ENCODE results near the gene SLC22A2.
"Not testable (repeated sequence)": the region's sequence is repeated elsewhere in the genome, so short reads cannot be mapped to it uniquely, and the experiment has no call there.

Gene SLC22A2
- 0 to 3.5 (median 0) reads per million in 17 experiments for total RNA-seq

DNA sequence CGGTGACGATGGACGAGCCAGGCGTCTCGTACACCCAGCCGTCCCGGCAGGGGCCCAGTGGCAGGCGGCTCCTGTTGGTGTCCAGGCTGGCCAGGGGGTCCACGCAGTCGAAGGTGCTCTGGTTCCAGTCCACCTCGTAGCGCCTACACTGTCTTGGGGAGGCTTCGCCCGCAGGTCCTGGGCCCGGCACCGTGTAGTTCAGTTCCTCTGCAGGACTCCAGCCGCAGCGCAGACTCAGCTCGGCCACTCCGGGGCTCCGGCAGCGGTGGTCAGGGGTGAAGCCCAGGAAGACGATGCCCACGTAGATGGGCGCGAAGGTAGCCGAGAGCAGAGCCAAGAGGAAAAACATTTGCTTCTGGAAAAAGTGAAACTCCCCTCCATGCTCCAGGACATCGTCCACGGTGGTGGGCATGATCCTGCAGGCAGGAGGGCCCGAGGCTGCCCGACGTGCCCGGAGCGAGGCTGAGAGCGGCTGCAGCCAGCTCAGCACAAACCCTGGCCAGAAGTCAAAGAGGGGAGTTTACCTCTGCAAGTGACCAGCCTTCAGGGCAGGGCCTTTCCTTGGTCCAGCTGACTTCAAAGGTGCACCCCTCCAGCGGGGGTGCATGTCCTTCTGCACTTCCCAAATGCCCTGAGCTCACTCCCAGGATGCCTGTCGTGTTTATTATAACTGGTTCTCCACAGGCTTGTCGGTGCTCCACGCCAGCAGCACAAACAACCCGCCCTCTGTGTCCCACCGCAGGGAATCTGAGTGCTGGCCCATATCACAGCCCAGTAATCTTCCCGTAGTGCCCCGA lies at the start of gene SLC22A2:
SLC22A2 (minus strand) TSS at position 476 of the 797 bp plus-strand sequence; CDS start at position 412, 64 bp downstream.
- DNase-seq = no peak

DNA sequence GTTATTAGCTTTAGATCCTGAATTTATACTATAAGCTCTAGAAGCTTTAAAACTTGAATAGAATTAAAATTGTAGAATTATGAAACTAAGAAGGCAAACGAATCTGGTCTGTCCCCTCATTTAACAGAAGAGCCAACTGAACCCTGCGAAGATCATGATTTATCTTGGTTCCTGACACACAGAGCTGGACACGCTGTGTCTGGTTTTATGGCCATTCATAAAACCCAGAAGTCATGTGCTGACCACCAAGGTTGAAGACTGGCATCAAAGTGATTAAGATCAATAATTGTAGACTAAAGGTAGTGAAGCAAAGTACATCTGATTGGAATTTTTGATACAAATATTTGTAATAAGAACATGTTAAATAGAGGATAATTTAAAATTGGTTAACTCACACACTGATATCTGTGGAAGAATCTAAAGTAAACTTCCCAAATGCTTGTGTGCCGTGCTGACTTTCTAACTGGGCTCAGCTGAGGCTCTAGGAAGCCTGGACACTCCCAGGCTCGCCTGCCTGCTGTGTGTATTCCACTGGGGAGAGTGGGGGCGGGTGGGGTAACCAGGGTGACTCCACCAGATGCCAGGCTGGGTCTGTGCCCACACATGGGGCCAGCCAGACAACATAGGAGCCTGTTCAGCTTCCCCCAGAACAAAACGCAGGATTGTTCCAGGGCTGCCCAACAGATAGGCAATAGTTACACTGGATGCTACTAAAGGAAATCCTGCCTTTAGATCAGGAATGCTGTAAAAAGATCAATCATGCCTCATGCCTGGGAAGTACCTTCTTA lies 47.5 kb upstream of the SLC22A2 start:
- no peak for DNase-seq

DNA sequence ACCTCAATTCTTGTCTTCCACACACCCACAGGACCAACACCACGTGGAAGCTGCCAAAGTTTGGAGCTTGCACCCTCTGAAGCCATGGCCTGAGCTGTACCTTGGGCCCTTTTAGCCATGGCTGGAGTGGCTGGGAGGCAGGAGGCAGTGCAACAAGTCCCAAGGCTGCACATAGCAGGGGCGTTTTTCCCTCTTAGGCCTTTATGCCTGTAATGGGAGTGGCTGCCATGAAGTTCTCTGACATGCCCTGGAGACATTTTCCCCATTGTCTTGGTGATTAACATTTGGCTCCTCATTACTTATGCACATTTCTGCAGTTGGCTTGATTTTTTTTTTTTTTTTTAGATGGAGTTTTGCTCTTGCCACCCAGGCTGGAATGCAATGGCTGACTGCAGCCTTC lies 45.2 kb upstream of the SLC22A2 start:
- no peak for DNase-seq

DNA sequence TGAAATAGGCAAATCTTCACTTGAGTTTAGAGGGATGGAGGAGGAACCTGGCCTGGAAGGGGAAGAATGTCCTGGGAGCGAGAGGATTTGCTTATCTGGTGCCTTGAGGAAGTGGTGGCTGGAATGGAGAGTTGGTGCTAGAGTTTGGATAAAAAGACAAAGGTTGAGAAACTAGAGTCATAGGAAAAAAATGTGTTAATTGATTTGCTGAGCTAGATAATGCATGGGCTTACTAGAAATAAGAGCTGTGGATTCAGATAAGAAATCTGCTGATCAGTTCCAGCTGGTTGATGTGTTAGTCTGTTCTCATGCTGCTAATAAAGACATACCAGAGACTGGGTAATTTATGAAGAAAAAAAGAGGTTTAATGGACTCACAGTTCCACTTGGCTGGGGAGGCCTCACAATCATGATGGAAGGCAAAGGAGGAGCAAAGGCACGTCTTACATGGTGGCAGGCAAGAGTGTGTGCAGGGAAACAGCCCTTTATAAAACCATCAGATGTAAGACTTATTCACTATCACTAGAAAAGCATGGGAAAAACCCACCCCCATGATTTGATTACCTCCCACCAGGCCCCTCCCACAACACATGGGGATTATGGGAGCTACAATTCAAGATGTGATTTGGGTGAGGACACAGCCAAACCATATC lies 43.9 kb upstream of the SLC22A2 start:
- not testable (repeated sequence) for DNase-seq

DNA sequence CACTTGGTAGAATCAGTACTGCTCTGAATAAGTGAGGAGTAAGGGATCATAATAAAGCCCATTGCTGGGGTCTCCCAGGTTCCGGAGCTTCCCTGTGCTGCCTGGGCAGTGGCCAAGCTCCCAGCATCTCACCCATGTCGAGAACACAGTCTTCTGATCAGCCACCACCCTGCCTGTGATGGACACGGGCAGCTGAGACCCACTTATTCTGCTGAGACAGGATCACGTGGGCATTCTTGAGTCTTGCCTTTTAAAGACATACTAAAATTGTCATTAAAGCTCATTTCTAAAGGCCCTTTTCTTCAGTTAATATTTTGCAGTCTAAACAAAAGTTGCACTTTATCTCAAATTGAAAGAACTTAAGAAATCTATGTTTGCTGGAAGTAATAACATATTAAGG lies 42.7 kb upstream of the SLC22A2 start:
- DNase-seq = no peak

DNA sequence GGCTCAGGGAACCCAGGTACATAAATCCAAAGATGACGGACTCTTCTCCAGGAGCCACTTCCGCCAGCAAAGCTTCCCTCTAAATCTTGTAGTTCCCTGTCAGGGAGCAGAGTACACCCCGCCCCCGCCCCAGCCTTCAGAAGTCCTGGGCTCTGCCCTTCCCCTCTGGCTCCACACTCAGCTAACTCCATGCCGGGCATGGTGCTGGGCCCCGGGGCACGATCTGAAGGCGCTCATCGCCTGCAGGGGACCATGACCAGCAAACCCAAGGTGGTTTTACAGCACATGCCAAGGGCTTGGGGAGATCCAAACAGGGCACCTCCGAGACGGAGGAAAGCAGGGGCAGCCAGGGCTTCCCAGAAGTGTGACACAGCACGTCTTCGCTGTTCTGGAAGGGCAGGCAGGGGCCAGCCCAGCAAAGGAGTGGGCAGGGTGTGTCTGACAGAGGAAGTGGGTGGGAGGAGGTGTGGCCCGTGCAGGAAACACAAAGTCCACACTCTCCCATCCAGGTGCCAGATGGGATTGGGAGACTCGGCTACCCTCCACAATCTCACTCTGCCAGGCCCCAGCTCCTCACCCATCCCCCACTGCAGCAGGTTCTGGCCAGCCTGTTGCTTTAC lies 41.6 kb upstream of the SLC22A2 start:
- no peak for DNase-seq

DNA sequence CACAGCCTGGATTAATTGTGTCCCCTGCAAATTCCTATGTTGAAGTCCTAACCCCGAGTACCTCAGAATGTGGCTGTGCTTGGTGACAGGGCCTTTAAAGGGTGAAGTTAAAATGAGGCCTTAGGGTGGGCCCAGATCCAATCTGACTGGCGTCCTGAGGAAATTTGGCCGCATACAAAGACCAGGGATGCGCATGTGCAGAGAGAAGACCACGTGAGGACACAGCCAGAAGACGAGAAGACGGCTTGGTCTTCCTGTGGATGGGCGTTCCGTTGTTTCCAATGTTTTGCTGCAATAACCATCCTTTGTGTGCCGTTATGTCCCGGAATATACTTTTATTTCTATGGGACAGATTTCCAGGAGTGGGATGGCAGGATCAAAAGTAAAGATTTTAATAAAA lies 40.9 kb upstream of the SLC22A2 start:
- DNase-seq = no peak

DNA sequence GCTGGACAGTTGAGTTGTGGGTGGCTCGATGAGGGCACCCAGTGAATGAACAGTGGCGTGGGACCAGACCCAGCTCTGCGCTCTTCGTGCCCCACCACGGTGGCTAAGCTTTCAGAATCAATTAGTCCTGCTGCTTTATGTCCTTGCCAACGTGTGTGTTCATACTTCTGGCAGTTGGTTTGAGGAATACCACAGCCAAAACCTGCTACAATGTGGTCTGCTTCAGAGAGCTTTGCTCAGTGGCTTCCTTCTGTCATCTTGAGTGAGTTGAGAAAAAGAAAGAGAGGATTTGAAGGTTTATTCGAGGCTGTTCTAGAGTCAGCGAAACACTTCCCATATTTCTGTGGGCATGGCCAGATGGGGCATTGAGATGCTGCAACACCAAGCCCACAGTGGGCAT lies 39.5 kb upstream of the SLC22A2 start:
- DNase-seq = no peak

DNA sequence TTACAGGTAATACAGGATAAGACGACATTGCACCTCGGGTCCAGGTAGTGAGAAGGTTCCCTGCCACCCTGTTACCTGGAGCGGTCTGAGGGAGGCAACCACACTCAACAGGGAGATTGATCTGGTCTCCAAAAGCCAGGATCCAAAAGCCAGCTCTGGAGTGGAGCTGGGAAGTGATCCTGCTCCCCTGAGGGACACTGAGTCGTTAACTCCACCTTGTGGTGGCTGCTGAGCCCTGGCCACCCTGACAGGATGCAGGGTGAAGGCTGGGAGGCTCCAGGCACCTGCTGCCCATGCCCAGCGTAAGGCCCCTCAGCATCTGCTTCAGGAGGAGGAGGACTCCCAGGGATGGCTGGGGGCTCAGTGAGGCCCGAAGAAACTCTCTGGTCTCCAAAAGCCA lies 38.7 kb upstream of the SLC22A2 start:
- DNase-seq = no peak

DNA sequence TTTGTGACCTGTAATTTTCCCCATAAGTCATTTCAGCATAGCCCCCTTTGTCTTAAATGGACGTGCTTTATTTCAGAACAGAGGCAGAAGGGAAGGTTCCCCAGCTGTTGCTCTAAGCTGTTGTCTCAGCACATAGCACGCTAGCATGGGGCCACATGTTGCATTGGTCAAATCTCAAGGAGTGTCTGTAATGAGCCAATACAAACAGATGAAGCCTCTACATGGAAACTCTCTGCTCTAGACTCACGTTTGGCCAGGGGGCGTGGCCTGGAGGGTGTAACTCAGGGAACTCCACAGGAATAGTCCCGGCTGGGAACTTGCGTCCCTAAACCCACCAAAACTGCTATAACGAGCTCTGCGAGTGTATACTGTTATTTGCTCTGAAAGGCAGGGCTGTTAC lies 35.2 kb upstream of the SLC22A2 start:
- no peak for DNase-seq

DNA sequence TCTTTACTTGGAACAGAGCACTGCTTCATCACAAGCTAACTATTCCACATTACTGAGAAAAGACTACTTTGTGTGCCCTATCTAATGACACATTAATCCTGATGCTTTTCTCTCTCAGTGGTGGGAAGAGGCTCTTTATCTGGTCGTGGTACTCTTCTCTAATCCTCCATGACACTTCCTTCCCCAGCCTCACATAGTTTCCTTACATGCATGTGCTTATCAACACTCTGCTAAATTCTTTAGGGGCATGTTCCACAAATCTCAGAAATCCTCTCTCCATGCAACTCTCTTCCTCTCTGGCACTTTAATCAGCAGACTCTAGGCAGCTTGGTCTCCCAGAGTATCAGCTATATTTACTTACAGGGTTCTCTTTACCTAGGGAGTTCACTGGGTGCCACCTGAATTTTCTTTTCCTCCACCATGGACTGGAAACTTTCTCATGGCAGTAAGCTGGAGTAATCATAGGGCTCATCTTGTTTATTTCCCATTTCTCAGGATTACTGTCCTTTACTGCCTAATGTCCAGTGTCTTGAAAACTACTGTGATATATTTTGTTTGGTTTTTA lies 27.0 kb upstream of the SLC22A2 start:
- no peak for DNase-seq

DNA sequence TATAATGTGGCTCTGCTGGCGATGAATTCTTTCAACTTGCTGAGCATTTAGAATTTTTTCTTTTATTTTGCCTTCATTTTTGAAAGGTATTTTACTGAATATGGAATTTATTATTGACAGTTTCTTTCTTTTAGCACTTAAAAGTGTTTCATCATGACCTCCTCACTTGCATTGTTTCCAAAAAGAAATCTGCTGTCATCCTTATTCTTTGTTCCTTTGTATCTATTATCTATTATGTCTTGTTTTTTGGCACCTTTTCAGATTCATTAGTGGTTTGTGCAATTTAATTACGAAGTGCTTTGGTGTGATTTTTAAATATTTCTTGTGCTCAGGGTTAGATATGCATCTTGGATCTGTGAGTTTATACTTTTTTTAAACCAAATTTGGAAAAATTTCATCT lies 26.0 kb upstream of the SLC22A2 start:
- DNase-seq = no peak

DNA sequence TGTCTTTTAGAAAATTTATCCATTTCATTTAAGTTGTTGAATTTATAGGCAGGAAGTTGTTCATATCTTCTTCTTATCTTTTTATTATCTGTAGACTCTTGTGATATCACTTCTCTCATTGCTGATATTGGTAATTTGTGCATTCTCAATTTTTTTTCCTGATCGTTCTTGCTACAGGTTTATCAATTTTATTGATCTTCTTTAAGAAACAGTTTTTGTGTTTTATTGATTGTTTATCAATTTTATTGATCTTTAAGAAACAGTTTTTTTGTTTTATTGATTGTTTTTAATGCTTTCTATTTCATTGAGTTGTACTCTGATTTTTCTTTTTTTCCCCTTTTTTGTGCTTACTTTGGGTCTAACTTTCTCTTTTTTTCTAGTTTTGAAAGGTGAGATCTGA lies 23.8 kb upstream of the SLC22A2 start:
- DNase-seq = no peak

DNA sequence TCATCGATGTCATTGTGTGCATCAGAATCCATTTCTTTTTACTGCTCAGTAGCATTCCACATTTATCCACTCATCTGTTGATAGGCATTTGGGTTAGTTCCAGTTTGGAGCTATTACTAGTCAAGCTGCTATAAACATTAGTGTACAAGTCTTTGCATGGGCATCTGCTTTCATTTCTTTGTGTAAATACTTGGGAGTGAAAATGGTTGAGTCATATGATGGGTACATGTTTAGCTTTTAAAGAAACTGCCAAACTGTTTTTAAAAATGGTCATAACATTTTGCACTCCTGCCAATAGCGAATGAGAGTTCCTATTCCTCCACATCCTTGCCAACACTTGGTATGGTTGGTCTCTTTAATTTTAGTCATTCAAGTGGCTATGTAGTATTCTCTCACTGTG lies 21.2 kb upstream of the SLC22A2 start:
- DNase-seq = no peak

DNA sequence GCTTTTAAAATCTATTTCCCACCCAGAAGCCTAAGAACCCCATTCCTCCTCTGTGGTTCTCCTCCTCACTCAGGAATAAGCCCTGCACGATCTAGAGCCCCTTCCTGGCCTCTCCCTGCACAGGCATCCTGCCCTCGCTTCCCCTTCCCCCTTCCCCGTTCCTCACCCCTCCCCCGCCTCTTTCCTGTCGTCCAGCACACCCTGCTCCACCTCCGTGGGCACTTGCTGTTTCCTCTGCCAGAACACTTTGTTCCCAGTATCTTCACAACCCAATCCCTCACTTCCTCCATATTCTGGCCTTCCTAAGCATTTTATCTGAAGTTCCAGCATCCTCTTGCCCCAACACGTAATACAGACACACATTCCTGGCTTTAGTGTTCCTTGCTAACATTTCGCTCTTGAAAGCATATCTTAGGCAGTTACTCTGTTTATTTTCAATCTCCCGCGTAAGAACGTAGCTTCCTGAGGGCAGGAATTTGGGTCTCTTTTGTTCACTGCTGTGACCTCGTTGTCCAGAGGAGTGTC lies 20.2 kb upstream of the SLC22A2 start:
- no peak for DNase-seq

DNA sequence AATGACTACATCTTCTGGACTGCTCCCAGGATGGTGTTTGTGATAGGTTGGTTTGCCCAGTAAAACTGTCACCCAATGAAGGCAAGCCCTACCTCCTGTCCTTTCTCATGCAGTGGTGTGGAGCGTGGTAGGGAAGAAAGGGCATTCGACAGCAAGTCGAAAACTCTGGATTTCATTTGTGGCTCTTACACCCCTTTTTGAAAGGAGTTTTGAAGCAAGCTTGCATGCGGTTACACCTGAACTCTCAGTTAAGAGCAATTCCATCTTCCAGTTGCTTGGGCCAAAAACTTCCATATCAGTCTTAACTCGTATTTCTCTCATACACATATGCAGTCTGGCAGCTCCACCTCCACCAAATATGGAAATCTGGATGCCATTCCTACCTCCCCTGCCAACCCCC lies 19.7 kb upstream of the SLC22A2 start:
- no peak for DNase-seq

DNA sequence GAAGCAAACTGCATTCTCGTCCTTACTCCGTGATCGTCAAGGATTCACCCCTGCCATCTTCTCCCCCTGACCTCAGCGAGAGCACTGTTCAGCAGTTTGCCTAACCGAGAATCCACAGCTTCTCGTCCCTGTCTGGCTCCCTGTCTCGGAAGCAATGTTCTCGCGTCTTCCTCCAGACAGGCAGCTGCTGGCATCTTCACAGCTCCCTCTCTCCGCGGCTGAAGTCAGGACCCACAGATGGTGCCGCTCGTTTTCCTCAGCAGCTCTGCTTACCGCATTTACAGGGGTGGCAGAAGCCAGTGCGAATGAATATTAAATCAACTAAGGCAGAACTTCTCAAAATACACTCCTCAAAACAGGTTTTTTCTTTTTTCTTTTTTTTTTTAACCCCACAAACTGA lies 18.9 kb upstream of the SLC22A2 start:
- no peak for DNase-seq

DNA sequence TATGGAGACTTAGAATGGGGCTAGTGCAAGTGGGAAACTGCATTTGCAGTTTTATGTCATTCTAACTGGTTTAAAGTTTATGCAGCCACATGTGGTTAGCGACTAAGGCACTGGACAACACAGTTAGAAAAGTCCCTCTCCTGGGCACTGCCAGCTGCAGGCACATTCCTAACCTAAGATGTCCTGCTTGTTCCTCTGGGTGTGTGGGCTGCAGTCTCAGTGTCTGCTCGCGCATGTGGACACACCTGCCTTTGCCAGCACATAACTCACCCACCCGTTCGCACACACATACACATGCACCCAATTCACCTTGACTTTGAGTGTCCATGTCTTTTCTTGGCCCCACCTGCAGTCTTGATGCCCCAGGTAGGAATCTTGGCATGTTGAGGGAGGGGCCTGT lies 18.5 kb upstream of the SLC22A2 start:
- no peak for DNase-seq

DNA sequence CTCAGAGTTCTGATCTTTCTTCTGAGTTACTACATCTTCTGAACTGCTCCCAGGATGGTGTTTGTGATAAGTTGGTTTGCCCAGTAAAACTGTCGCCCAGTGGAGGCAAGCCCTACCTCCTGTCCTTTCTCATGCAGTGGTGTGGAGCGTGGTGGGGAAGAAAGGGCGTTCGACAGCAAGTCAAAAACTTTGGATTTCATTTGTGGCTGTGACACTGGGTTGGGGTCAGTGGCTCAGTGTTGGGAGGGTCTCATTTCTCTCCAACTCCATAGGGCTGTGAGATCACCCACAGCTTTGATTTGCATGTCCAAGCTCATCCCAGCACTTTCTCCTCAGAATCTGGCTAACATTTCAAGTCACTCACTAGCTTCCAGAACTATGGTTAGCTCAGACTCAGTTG lies 17.5 kb upstream of the SLC22A2 start:
- no peak for DNase-seq

DNA sequence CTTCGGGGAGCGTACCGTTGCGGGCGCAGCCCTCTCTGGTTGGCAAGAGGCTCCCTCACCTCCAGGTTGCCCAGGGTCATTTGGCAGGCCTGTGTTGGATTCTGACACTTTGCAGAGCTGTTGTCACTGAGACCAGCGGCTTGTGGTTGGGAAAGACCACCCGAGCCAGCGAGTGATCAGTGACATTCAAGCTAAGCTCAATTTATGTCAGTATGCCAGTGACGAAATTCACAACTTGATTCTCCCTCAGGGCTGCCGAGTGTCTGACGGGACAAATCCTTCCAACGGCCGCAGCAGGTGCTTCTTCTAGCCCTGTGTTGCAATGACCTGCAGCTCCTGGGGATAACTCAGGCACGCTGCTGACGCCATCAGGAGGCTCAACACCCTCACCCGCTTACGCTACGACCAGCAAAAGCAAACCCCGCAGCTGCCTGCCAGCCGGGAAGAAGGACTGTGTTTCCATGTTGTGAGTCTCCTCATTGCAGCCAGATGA lies 16.9 kb upstream of the SLC22A2 start:
- DNase-seq = no peak

DNA sequence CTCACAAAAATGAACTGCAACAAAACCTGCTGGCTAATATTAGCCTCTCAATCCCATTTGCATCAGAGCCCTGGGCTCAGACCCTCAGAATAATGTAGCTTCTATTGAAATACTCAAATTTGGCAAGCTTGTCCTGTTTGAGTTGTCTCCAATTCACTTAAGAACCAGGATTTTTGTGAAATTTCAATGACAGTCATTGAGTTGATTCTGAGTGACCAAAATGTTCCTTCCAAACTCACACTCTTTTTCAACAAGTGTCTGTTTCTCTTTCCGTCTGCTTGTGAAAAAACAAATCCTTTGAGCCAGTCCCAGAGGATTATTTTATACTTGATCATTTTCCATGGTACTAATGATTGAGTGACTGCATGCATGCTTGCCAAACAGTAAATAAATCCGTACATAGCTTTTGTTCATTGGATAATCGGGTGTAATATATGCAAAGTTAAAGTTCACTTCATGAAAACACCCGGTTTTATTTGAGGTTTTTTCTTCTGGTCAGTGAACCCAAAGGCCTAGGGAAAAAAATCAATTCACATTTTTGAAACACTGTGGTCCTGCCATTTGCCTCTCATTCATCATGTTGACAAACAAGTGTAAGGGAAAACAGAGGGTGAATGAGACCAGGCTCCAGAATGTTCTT lies 16.4 kb upstream of the SLC22A2 start:
- DNase-seq = no peak

DNA sequence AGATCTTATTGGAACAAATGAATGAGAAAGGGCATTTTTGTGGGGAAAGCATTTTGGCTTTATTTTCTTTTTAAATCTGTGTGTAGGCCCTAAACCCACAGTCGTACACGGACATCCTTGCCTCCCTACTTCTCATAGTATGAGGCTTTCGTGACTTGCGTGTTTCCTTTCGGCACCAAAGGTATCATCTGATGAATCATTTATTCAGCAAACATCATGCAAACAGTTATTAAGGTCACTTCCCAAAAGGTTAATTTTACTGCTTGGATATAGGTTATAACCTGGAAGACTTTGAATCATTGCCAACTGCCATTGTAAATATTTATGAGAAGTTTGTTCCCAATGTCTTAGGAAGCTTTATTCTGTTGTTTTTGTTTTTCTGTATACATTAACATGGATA lies 15.1 kb upstream of the SLC22A2 start:
- DNase-seq = no peak
